Measurements from ENCODE around the gene AFTPH.

AFTPH gene

GRCh38 chr2:64630752-64631151 is 106.6 kb downstream of the AFTPH start:
- no peak overlapping the region for H3K27ac ChIP-seq
- H3K9me3 ChIP-seq (ENCODE audit: control insufficient read depth, low read length): no peaks in the 10 kb centered on the region
- H3K4me1 ChIP-seq: no peaks in the 10 kb centered on the region
- H3K4me2 ChIP-seq (ENCODE audit: low read length): no peak overlapping the region
- H3K36me3 ChIP-seq (ENCODE audit: control insufficient read depth, insufficient read depth, low read length): no peaks in the 10 kb centered on the region
- H3K79me2 ChIP-seq: no peaks in the 10 kb centered on the region
- H3K4me3 ChIP-seq (ENCODE audit: low read depth, low read length): no peak overlapping the region
- H2AFZ ChIP-seq: no peak overlapping the region
- no peak for TF ChIP-seq CTCF (IDR thresholded peaks at IDR 0.05)
- no peak overlapping the region for H3K9ac ChIP-seq
- no peaks in the 10 kb centered on the region for H3K27me3 ChIP-seq (ENCODE audit: control insufficient read depth, insufficient read depth, low read length)

GRCh38 chr2:64631771-64632170 is 107.6 kb downstream of the AFTPH start:
- no peak overlapping the region for H3K27ac ChIP-seq
- H3K9ac ChIP-seq: no peak overlapping the region
- TF ChIP-seq CTCF (IDR thresholded peaks at IDR 0.05): no peak
- no peaks in the 10 kb centered on the region for H3K9me3 ChIP-seq (ENCODE audit: control insufficient read depth, low read length)
- H3K4me3 ChIP-seq (ENCODE audit: low read depth, low read length): no peak overlapping the region
- no peaks in the 10 kb centered on the region for H3K36me3 ChIP-seq (ENCODE audit: control insufficient read depth, insufficient read depth, low read length)
- H3K79me2 ChIP-seq: peaks cover 5% of the 10 kb centered on the region
- H3K4me2 ChIP-seq (ENCODE audit: low read length): no peak overlapping the region
- H2AFZ ChIP-seq: no peak overlapping the region
- no peaks in the 10 kb centered on the region for H3K4me1 ChIP-seq
- H3K27me3 ChIP-seq (ENCODE audit: control insufficient read depth, insufficient read depth, low read length): no peaks in the 10 kb centered on the region

GRCh38 chr2:64632835-64633819 is 109.0 kb downstream of the AFTPH start:
- no peaks in the 10 kb centered on the region for H3K27me3 ChIP-seq (ENCODE audit: control insufficient read depth, insufficient read depth, low read length)
- H3K4me2 ChIP-seq (ENCODE audit: low read length): no peak overlapping the region
- H2AFZ ChIP-seq: no peak overlapping the region
- H3K9me3 ChIP-seq (ENCODE audit: control insufficient read depth, low read length): no peaks in the 10 kb centered on the region
- H3K4me1 ChIP-seq: peaks cover 1% of the 10 kb centered on the region
- no peak overlapping the region for H3K4me3 ChIP-seq (ENCODE audit: low read depth, low read length)
- no peaks in the 10 kb centered on the region for H3K36me3 ChIP-seq (ENCODE audit: control insufficient read depth, insufficient read depth, low read length)
- H3K27ac ChIP-seq: no peak overlapping the region
- TF ChIP-seq CTCF (IDR thresholded peaks at IDR 0.05): no peak
- H3K9ac ChIP-seq: no peak overlapping the region
- H3K79me2 ChIP-seq: peaks cover 10% of the 10 kb centered on the region

- H3K79me2 ChIP-seq: peaks cover 13% of the 10 kb centered on the region
- TF ChIP-seq CTCF (IDR thresholded peaks at IDR 0.05): no peak
- H3K9me3 ChIP-seq (ENCODE audit: control insufficient read depth, low read length): no peaks in the 10 kb centered on the region
- H3K4me1 ChIP-seq: peaks cover 8% of the 10 kb centered on the region
- no peaks in the 10 kb centered on the region for H3K36me3 ChIP-seq (ENCODE audit: control insufficient read depth, insufficient read depth, low read length)
- H3K27me3 ChIP-seq (ENCODE audit: control insufficient read depth, insufficient read depth, low read length): no peaks in the 10 kb centered on the region
- H3K4me2 ChIP-seq (ENCODE audit: low read length): no peak overlapping the region
- H3K27ac ChIP-seq: no peak overlapping the region
- no peak overlapping the region for H2AFZ ChIP-seq
- no peak overlapping the region for H3K4me3 ChIP-seq (ENCODE audit: low read depth, low read length)
- H3K9ac ChIP-seq: no peak overlapping the region
Observed at GRCh38 chr2:64634345-64635267, 110.5 kb downstream of the AFTPH start.

All from parathyroid adenoma (tissue), 2 donors.